OCI-LY7 (cell line): ENCODE measurements around the gene FIBP. TPM values are rescaled to one million over a fixed set of nuclear protein-coding genes. Genes with fewer than 3 reads are reported as not detected.

ENCODE experiments used
- BruUV-seq: library from RNA; stranded (reverse); fragments of 400-500 nt; replicated peaks from 2 replicates; lab custom pipeline; 2021; lab: Mats Ljungman, UMichigan
- CTCF ChIA-PET: fragments of 300-600 bp; sonication (Branson Sonifier 250); formaldehyde crosslinking; loops from one replicate; lab custom pipeline; 2022; ENCODE audit warnings: antibody characterized with exemption; ENCODE audit not compliant: unreplicated experiment; lab: Charles Lee
- POLR2A ChIA-PET: fragments of 300-600 bp; sonication (Branson Sonifier 250); formaldehyde crosslinking; loops from one replicate; lab custom pipeline; 2022; ENCODE audit warnings: antibody characterized with exemption; lab: Charles Lee
- DNase-seq: peaks from one replicate; pipeline ENCODE4 v3.0.0-alpha.2; 2015; ENCODE audit warnings: low spot score
- H2AFZ ChIP-seq: fragments of 200-600 bp; sonication (generic), shearing (Covaris generic); 2 replicates; pipeline ENCODE4 v1.6.1; 2014; ENCODE audit warnings: mild to moderate bottlenecking, antibody characterized with exemption, low read length, moderate library complexity
- H3K27ac ChIP-seq: fragments of 200-600 bp; sonication (generic); 2 replicates; pipeline ENCODE4 v1.5.1; 2014; ENCODE audit warnings: mixed run types, low read depth, mild to moderate bottlenecking, moderate library complexity, low read length, inconsistent platforms; ENCODE audit not compliant: poor library complexity, severe bottlenecking
- H3K36me3 ChIP-seq: fragments of 200-600 bp; sonication (generic); 2 replicates; pipeline ENCODE4 v1.6.1; 2014; ENCODE audit warnings: mild to moderate bottlenecking, antibody characterized with exemption, low read length, moderate library complexity, mixed read lengths; ENCODE audit not compliant: insufficient read depth
- H3K4me1 ChIP-seq: fragments of 200-600 bp; sonication (generic); 2 replicates; pipeline ENCODE4 v1.5.1; 2014; ENCODE audit warnings: mild to moderate bottlenecking, low read length; ENCODE audit not compliant: insufficient read depth, poor library complexity, severe bottlenecking
- H3K4me2 ChIP-seq: fragments of 200-600 bp; sonication (generic); 2 replicates; pipeline ENCODE4 v1.6.1; 2014; ENCODE audit warnings: mild to moderate bottlenecking, low read length
- H3K4me3 ChIP-seq: fragments of 200-600 bp; sonication (generic); 2 replicates; pipeline ENCODE4 v1.5.1; 2014; ENCODE audit warnings: mild to moderate bottlenecking, low read depth, low read length; ENCODE audit not compliant: poor library complexity, severe bottlenecking
- H3K79me2 ChIP-seq: fragments of 200-600 bp; sonication (generic); 2 replicates; pipeline ENCODE4 v1.6.1; 2016; ENCODE audit warnings: low read depth, mild to moderate bottlenecking, low read length, moderate library complexity, mixed read lengths; ENCODE audit not compliant: insufficient read depth
- H3K9me2 ChIP-seq: fragments of 200-600 bp; sonication (generic); 2 replicates; pipeline ENCODE4 v1.6.1; 2016; ENCODE audit warnings: mild to moderate bottlenecking, low read length, mixed read lengths; ENCODE audit not compliant: insufficient read depth
- H3K9me3 ChIP-seq: fragments of 200-600 bp; sonication (generic); 2 replicates; pipeline ENCODE4 v1.6.1; 2014; ENCODE audit warnings: mild to moderate bottlenecking, mixed run types, low read length, mixed read lengths
- H4K20me1 ChIP-seq: fragments of 200-600 bp; sonication (generic); 2 replicates; pipeline ENCODE4 v1.6.1; 2014; ENCODE audit warnings: mild to moderate bottlenecking, antibody characterized with exemption, low read length, moderate library complexity, mixed read lengths; ENCODE audit not compliant: insufficient read depth
- EZH2phosphoT487 ChIP-seq: fragments of 200-600 bp; sonication (generic); IDR thresholded peaks from 2 replicates; pipeline ENCODE4 v1.6.1; 2018; ENCODE audit warnings: low read depth, borderline replicate concordance, mild to moderate bottlenecking, mixed run types, antibody characterized with exemption, low read length, moderate library complexity, mixed read lengths
- intact Hi-C: fragments of 100-400 bp; cut with micrococcal nuclease; formaldehyde crosslinking; loops from one replicate; pipeline ENCODE4 v1.10.0; 2022; ENCODE audit not compliant: unreplicated experiment
- total RNA-seq, 2 experiments: library from RNA; depleted of rRNA in 1 of 2; stranded (reverse); fragments of >200 nt in 1 of 2; shearing (Covaris generic) in 1 of 2; gene quantifications; 2 replicates each; pipeline ENCODE4 v1.2.3, GENCODE V29; 2014 to 2022
- TF ChIP-seq, protein P1 (sequence below): fragments of 200-600 bp; sonication (generic); conservative IDR thresholded peaks from 2 replicates; pipeline ENCODE4 v1.5.1; 2014; ENCODE audit warnings: mild to moderate bottlenecking, antibody characterized with exemption, low read length, moderate library complexity, mixed read lengths

FIBP gene
- total RNA-seq, 2 experiments from 2014 or later, result 97.3 to 184 TPM

DNA sequence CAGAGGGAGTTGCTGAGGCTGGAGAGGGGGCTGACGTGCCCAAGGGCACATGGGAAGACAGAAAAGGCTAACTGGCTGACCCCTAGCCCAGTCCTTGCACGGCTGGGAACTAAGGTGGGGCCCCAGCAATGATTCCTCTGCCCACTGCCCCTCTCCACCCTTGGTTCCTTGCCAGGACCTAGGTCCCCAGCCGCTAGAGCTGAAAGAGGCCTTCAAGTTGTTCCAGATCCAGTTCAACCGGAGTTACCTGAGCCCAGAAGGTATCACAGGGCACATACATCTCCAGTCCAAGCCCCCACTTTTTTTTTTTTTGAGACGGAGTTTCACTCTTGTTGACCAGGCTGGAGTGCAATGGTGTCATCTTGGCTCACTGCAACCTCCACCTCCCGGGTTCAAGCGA lies 8.2 kb downstream of the FIBP start:
- Histone ChIP-seq H3K36me3 (peaks cover 32% of the 10 kb centered on the region), H2AFZ (no peak overlapping the region), H3K9me2 (no peaks in the 10 kb centered on the region), H3K27ac (no peak overlapping the region), H3K4me3 (no peak overlapping the region), H3K9me3 (no peaks in the 10 kb centered on the region), H3K4me1 (peaks cover 10% of the 10 kb centered on the region), H4K20me1 (no peaks in the 10 kb centered on the region), H3K79me2 (no peaks in the 10 kb centered on the region), H3K4me2 (no peak overlapping the region)
- intact Hi-C loops, result no loop called here
- no TSS peak for BruUV-seq
- ChIA-PET CTCF (no interaction called here), POLR2A (no interaction called here)
- TF ChIP-seq, protein P1, sequence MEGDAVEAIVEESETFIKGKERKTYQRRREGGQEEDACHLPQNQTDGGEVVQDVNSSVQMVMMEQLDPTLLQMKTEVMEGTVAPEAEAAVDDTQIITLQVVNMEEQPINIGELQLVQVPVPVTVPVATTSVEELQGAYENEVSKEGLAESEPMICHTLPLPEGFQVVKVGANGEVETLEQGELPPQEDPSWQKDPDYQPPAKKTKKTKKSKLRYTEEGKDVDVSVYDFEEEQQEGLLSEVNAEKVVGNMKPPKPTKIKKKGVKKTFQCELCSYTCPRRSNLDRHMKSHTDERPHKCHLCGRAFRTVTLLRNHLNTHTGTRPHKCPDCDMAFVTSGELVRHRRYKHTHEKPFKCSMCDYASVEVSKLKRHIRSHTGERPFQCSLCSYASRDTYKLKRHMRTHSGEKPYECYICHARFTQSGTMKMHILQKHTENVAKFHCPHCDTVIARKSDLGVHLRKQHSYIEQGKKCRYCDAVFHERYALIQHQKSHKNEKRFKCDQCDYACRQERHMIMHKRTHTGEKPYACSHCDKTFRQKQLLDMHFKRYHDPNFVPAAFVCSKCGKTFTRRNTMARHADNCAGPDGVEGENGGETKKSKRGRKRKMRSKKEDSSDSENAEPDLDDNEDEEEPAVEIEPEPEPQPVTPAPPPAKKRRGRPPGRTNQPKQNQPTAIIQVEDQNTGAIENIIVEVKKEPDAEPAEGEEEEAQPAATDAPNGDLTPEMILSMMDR, result no peak
- no peak for TF ChIP-seq EZH2phosphoT487
- DNase-seq, result no peak

DNA sequence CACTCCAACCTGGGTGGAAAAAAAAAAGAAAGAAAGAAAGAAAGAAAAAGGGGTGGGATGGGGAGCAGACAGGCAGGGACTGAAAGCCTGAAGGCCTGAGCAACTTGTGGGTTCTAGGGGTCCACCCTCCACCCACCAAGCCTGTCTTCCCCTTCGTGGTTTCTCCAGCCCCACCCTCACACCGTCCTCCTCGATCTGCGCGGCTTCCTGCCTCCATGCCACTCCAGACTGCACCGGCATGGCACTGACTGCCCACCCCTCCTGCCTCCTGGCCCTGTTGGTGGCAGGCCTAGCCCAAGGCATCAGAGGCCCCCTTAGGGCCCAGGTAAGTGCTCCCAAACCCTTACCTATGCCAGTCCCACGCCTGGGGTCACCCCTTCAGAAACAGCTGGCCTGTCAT lies 8.7 kb downstream of the FIBP start, which contains the start of gene CTSW:
Gene CTSW, plus strand, starts transcription at position 221 of the 400 bp plus-strand sequence. Its CDS starts 18 bp downstream, at position 239.
- no peak within 1 kb of the TSS for H3K4me3 ChIP-seq
- H3K79me2 ChIP-seq, result no peaks in the 10 kb centered on the region
- TF ChIP-seq, protein P1, result no peak
- TF ChIP-seq EZH2phosphoT487, result no peak
- H3K4me1 ChIP-seq, result peaks cover 6% of the 10 kb centered on the region
- peaks cover 29% of the 10 kb centered on the region for H3K36me3 ChIP-seq
- H3K9me3 ChIP-seq, result no peaks in the 10 kb centered on the region
- no peak for DNase-seq
- CTCF ChIA-PET, result no interaction called here
- intact Hi-C loops, result no loop called here
- no peak within 1 kb of the TSS for H3K4me2 ChIP-seq
- H3K27ac ChIP-seq, result no peak within 1 kb of the TSS
- no TSS peak for BruUV-seq
- no peaks in the 10 kb centered on the region for H4K20me1 ChIP-seq
- H2AFZ ChIP-seq, result no peak within 1 kb of the TSS
- POLR2A ChIA-PET, result interaction anchor here (0.6 kb wide), 1 partner anchor 67 kb away, joined by 3 read pairs; no protein-coding TSS in a partner anchor
- H3K9me2 ChIP-seq, result no peaks in the 10 kb centered on the region
